Superior temporal gyrus (tissue), 1 donor: ENCODE data around the gene HK1.

Experiments
- DNase-seq: peaks from one replicate; pipeline ENCODE4 v3.0.0-alpha.2; 2016; ENCODE audit errors: extremely low spot score

HK1 gene

DNA sequence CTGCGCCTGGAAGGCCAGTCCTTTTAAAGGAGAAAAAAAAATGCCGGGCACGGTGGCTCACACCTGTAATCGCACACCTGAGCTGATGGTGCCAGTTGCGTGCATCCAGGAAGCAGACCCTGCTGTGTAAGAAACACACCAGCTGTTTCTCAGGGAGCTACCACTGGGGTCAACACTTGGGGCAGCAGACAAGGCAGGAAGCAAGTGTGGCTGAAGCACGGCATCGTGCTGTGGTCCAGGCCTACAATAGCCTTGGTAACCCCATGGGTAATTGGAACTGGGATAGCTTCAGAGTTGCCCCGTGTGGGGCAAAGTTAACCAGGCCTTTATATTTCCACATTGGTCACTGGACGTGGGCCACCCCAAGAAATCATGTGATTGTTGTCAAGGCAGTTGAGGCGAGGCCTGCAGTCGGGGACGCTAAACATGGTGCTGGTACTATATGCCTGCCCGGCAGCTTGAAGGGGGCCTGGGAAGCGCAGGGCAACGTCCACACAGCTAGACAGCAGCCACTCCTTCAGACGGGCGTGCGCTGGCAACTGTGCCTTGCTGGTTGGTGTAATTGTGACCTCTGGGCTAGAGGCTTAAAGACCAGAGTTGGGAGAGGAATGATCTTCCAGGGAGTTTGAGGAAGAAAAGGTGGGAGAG is 140.9 kb downstream of the HK1 start:
- no peak for DNase-seq

DNA sequence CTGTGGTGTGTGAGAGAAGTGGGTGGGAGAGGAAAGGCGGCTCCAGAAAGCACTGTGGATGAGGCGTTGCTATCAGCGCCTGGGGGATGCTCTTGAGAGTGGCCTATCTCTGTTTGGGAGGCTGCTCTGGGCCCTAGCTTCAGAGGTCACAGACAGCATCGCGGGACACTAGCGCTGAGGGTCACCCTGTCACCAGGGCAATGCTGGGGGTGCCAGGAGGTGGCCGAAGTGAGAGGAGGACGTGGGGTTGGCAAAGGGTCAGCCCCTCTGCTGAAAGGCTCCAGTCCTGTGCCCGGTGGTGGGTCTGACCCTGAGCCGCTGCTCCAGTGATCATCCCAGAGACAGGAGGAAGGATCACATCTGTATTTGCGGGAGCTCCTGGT is 141.4 kb downstream of the HK1 start:
- DNase-seq: no peak

DNA sequence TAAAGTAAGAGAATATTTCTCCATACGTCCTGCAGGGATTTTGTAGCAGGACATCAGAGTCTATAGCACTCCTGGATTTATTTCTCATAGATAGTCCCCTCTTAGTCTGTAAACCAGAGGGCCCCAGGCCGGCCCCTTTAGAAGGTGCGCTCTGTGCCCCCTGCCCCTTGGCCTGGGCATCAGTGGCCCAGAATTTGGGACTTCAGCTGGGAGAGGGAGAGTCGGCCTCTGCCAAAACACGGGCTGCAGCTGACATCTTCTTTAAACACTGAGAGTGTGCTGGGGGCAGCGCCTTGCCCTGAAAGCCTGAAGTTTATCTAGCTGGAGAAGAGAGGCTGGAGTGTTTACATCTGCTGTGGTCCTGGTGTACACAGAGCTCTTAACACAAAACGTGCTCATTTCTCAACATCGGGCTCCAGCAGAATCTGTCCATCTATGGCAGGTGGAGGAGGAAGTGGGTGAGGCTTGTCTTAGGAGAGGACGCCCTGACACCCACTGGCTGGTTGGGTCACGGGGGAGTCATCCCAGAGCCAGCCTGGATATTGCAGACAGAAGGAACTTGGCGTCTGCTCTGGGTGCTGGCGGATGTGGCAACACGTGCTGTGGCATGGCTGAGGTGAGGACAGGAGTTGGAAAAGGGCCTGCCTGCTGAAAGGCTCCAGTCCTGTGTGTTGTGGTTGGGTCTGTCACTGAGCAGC is 143.5 kb downstream of the HK1 start:
- no peak for DNase-seq

DNA sequence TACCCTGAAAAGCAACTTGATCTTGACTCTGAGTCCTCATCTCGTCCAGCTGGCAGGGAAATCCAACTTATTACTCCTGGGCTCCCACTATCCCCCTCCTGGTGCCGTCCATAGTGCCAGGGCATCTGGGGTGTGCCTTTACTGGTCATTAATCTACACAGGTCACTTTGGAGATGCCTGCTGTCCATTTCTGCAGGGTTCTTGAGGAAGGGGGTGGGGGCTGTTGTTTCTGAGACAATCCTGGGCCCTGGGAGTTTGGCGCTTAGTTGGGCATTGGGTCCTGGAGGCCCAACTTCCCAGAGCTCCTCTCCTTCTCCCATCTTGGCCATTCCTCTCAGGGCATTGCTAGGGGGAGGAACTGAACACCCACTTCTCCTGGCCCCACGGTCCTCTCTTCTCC is 144.4 kb downstream of the HK1 start:
- DNase-seq: no peak

DNA sequence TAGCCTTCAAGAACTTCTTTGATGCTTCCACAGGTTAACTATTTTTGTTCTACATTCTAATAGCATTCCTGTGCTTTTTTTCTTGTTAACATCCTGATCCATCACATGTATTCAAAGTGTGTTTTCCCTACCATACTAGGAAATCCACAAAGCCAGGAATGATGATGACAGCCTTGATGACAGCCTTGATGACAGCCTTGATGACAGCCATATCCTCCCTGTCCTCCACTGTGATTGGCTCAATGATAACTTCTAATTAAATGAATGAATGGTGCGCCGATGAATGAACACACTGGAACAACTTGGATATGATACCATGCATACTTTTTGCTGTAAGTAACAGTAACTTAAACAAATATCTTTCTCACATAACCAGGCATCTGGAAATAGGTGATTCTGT is 146.7 kb downstream of the HK1 start:
- no peak for DNase-seq

DNA sequence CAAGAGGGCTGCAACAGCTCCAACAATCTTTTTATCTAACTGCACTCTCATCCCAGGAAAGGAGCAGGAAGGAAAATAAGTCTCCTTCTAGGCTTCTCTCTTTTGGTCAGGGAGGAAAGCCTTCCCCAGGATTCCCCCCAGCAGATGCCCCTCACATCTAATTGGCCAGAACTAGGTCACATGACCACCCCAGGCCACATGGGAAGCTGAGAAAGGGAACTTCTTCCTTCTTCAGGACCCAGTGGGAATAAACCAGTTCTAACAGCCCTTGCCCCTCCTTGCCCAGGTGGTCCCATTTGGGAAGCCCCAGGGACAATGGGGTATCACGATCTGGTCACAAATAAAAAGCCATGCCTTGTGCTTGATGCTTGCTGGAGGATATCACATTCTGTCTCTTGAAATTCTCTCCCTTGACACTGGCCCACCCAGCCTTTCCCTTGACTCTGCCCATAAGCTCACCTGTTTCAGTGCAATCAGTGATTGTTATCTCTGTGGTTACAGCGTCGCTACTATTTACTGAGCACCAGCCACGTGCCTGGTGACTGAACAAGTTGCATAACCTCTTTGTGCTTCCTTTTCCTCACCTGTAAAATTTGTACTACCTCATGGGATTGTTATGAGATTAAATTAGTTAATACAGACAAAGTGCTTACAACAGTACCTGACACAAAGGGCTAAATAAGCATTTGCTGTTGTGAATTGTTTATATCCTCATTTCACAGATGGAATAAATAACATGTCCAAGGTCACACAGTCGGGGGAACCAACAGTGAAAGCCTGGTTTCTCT is 147.4 kb downstream of the HK1 start:
- DNase-seq: no peak

DNA sequence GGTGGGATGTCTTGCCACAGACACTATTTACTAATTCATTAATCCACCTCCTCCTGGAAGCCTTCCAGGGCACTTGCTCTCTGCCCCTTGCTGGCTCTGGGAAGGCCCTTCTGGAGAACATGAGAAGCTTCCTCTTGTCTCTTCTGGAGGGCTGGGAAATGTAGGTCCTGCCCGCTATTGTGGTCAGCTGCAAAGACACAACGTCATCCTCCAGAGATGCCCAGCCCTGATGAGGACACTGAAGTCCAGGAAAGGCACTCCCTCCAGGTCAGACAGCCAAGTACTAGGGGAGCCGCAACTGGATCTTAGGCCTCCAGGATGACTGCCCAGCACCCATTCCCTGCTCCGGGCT is 148.1 kb downstream of the HK1 start:
- DNase-seq: no peak

DNA sequence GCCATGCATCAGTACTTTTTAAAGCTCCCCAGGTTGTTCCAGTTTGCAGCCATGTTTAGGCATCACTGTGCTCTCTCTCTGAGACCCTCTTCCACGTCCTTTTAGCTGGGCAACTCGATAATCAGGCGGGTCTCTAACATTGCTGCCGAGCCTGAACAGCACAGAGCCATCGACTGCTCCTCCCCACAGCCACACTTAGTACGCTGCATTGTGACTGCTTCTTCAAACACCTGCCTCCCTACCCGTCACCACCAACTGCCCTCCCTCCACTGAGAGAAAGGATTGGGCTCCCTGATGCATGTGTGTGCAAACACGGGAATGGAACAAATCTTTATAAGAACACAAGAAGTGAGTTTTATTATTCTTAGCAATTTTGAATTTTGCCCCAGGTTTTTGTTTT is 149.9 kb downstream of the HK1 start:
- DNase-seq: no peak

DNA sequence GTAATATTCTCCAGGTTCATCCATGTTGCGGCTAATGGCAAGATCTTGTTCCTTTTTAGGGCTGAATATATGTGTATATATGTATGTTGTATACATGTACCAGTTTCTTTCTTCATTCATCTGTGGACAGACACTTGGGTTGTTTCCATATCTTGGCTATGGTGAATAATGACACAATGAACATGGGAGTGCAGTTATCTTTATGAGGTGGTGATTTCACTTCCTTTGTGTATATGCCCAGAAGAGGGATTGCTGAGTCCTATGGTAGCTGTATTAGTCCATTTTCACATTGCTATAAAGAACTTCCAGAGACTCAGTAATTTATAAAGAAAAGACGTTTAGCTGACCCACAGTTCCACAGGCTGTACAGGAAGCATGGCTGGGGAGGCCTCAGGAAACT is 155.9 kb downstream of the HK1 start:
- no peak for DNase-seq

DNA sequence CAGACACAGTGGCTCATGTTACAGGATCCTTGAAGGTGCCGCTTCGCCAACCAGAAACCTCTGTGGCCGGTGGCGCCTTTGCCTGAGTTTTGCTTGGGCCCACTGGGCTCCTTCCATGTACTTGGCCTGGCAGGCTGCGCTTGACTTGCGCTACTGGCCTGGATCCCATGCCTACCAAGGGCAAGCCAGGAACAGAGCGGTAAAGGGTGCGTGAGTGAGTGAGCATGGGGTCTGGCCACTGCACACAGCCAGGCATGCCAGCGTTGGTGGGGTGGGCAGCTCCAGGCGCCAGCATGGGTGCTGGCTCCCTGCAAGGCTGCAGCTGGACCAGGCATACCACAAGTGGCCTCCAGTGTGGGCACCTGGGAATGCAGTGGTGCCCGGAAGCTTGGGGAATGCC is 156.6 kb downstream of the HK1 start:
- DNase-seq: no peak

DNA sequence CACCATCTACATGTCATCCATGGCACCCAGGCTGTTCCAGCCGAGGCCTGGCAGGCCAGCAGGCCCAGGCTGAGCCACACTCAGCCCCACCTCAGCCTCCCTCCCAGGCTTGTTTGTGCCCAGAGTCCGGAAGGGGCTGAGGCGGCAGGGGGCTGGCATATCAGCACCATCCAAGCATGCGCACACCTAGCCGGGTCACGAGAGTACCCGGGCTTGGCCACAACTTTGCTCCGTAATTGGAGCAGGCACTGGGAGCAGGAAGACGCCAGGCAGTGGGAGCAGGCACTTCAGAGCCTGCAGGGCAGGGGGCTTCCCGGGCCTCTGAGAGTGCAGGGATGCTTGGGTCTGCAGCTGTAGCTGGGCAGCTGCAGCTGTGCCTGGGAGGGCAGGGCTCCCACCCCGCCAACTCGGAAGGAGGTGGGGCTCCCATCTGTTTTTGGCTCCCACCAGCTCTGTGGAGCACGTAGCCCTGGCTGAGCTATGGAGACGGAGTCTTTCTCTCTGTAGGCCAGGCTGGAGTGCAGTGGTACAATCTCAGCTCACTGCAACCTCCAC is 157.7 kb downstream of the HK1 start:
- no peak for DNase-seq

DNA sequence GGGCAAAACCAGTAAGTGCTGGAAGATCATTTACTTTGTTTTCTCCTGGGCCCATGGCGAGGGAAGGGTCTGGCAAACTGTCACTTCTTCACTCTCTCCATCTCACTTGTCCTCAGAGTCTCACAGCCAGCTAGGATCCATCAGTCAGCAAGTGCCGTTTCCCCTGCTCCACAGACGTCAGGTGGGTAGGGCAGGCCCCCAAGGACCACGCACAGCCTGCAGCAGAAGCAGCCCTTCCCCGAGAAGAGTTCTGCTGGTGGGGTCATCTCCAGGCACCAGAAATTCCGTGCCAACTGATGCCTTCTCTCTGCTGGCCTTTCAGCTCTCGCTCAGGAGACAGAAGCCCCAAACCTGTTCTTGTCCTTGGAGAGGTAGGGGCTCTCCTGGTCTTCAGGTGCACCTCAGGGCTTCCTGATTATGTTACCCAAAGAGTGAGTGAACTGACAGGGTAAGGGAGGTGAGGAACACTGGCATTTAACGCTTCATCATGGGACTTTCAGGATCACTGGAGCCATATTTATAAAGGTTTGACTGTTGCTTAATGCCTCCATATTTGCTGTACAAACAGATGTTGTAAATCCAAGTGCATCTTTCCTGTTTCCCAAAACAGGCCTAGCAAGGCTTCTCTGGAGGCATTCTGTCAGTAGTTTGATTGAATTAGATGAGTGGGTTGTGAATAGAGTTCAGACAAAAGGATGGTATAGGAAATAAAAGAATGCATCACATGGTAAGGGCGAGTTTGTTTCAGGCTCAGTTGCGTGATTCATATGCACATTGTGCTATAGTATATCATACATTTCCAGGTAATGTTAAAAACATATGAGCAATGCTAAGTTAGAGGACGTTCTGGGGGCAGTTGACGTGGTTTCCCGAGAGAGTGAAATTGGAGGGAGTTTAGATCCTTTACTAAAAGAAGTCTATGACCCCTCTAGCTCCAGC is 159.3 kb downstream of the HK1 start:
- DNase-seq: no peak

DNA sequence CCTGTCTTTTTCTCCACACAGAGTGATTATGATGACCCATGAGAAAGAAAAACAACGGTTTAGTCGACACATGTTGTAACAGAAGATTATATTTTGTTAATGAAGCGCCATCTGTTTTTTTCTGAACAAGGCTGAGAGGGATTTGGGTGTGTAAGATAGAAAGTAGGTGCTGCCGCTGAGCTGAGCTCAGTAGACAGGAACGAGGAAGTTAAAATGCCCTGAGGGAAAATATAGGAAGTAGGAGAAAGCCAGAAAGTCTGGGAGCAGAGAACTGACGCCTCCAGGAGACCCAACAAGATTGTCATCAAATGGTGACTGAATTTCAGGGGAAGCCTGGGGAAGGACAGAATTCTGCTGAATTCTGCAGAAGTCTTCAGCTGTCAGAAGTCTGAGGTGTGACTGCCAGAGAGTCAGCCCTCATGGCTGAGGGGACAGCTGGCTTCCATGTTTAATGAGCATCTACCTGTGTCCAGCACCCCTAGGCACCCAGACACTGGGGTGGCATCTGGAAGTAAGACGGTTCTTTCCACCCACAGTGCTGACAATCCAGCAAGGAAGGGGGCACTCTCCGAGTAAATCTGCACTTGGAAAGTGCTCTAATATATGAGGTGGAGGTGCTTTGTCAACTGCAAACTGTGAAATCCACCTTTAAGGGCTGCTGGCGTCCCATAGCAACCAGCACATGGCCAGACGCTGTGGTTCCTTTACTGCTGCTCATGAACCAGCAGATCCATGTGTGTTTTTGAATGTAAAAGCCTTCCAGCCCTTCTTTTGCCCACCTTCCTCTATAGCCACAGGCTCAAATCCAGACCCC is 160.4 kb downstream of the HK1 start:
- DNase-seq: no peak

DNA sequence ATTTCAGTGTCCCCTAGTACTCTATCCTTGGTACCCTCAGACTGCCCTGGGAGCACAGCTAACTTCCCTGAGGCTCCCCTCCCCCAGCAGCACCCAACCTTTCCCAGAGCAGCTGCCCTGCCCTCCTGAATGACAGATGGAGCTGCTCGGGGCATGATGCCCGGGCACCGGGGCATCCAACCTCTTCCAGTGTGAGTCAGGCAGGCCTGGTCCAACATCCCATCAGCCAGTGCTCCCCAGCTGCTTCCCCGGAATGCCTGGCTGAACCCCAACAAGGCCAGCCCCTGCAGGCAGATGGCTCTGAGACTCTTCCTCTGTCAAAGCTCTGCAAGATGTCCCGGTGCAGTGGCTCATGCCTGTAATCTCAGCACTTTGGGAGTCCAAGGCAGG is 161.0 kb downstream of the HK1 start:
- DNase-seq: peak; percentile 29

DNA sequence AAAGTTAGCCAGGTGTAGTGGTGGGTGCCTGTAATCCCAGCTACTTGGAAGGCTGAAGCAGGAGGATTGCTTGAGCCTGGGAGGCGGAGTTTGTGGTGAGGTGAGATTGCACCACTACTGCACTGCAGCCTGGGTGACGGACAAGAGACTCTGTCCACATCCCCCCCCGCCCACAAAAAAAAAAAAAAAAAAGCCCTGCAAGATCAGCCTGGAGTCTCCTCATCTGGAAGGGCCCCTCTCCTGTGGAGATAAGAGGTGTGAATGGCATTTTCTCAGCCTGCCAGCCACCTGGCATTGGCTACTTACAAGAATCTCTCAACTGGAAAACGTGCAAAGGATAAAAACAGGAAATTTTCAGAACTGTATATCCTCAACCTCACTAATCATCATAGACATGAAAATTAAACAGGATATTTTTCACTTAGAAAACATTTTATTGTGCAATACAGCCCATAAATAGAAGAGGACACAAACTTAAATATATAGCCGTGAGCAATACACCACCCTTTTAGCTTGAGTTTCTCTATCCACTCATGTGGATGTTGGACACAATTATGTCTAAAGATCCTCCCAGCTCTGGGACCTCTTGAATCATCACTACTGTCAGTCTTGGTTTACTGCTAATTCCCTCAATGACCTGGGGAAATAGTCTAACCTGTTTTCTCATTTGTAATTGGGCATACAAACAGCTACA is 161.7 kb downstream of the HK1 start:
- no peak for DNase-seq

DNA sequence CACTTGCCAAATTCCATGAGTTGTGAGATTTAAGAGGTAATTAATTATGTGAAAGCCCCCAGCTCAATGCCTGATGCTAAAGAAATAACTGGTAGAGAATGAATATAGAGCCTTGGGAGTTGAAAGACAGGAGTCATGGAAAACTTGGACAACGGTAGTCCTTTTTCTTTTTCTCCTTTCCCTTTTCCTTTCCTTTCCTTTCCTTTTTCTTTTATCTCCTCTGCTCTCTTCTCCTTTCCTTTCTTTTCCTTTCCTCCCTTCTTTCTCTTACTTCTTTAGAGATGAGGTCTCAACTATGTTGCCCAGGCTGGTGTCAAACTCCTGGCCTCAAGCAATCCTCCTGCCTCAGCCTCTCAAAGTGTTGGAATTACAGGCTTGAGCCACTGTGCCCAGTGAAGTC is 165.1 kb downstream of the HK1 start:
- DNase-seq: no peak

DNA sequence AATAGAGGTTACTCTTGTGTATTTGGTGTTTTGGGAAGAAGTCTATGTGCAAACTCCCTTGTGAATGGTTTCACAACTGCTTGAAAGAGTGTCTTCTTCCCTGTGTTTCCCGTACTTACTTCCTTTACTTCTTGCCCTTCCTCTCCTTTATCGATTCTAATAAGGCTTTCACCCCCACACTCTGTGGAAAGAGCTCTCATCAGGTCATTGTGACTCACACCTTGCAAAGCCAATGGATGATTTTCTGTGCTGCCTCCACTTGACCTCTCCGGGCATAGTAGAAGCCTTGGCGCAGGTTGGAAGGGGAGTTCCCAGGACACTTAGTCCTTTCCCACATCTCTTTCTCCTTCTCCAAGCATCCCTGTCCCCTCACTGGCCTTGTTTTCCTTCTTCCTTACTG is 166.7 kb downstream of the HK1 start:
- no peak for DNase-seq

DNA sequence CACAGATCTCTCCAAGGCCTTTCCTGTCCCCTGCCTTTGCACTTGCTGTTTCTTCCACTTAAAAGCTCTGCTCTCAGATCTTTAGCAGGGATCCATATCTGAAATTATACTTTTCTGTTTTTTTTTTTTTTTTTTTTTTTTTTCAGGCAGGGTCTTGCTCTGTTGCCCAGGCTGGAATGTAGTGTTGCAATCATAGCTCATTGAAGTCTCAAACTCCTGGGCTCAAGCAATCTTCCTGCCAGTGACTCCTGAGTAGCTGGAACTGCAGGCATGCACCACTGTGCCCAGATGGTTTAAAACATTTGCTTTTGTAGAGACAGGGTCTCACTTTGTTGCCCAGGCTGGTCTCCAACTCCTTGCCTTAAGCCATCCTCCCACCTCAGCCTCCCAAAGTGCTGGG is 167.9 kb downstream of the HK1 start:
- DNase-seq: no peak

DNA sequence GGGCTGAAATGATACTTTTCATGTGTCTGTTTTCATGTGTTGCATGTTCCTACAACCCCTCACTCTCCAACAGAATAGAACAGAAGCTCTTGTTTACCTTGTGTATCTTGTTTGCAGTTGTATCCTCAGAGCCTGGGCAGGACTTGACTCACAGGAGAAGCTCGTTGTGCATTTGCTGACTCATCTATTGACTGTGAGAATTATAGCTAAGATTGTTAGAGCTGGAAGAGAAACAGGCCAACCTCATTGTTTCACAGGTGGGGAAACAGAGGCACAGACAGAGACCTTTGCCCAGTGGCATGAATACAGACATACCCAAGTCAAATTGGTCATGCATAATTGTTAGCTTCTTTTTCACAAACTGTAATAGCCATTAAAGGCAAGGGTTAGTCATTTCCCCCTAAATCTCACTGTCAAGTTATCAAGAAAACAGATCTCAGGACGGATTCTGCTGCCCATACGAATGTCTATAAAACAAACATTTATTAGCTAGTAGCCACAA is 168.4 kb downstream of the HK1 start:
- DNase-seq: no peak

DNA sequence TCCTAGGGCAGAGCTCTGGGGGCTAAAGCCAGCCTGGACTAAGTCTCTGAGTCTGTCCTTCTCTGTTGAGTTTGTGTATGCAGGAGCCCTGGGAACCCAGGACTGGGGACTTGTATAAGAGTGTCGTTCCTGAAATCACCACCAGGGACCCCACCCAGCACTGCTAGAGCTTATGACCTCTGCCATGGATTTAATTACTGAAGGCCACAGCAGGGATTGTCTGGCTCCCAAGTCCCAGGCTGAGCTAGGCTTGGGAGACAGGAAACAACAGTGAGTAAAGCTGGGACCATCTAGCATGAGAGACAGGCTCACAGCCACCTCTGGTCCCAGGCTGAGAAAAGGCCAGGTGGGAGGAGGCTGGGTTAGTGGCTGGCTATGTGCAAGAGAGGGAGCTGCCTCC is 171.5 kb downstream of the HK1 start:
- DNase-seq: peak; percentile 86
